HG02852 (cell line): ENCODE measurements around the gene VSIG10.
"Not testable (repeated sequence)": the region's sequence is repeated elsewhere in the genome, so short reads cannot be mapped to it uniquely, and the experiment has no call there.

ENCODE experiments used
- ATAC-seq: cut with Tn5 transposase; IDR thresholded peaks from one replicate; pipeline ENCODE4 v1.9.1; 2021; ENCODE audit warnings: mild to moderate bottlenecking, moderate library complexity; ENCODE audit not compliant: unreplicated experiment

The VSIG10 gene

DNA sequence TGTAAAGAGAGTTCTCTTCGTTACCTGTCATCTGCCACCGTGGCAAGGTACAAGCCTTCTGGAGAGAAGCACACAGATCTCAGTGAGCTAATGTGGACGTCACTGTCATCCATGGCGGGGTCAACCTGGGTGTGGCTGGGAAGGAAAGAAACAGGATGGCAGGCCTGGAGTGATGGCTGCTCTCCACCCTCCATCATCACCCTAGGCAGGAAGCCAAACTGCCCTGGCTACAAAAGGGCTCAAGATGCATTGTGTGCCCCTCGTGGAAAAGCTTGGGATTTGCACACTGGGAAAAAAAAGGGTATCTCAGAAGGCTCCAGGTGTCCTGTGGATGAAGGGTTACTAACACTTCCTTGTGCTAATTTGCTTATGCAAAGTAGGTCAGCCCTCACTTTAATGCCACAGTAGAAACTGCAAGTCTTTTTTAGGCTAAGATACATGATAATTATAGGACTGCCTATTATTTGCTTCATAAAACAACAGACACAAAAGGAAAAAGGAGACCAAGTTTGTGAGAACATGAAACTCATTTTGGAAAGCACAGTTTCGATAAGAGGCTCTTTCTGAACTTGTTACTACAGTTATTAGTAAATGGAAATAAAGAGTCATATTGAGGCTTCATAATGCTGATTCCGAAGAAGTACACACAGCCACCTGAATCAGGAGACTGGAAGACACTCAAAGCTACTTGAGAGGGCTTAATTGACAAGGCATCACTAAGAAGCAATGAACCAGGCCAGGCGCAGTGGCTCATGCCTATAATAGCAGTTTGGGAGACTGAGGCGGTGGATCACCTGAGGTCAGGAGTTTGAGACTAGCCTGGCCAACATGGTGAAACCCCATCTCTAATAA lies 68.4 kb downstream of the VSIG10 start:
- peak; percentile 81 for ATAC-seq

DNA sequence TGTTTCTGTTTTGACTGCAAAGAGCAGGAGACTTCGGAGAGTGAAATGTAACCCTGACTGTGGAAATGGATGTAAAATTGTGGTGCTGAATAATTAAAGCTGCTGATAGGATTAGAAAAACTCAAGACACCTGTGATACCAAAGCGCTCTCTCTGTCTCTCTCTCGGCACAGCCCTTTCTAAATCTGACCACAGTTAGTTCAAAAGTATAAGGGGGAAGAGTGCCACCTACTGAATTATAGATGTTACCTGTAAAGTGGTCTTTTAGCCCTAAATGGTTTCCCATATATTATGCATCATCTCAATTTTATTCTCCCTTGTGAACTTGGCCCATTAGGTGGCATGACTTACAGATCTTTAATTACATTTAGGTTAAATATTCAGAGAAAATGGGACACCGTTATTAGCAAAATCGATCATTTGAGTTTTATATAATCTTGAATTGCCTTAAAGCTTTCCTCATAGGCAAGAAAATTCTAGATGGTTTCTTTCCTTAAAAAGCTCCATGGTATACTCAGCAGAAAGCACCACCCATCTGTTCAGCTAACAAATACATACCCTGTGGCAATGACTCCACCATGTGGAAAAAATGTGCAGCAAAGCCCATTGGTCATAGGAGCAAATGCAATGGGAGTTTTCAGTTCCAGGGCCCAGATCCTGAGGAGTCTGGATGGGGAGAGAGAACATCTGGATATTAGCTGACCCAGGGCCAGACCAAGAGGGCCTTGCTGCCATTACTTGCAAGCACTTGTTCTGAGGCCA lies 69.2 kb downstream of the VSIG10 start:
- ATAC-seq: no peak

DNA sequence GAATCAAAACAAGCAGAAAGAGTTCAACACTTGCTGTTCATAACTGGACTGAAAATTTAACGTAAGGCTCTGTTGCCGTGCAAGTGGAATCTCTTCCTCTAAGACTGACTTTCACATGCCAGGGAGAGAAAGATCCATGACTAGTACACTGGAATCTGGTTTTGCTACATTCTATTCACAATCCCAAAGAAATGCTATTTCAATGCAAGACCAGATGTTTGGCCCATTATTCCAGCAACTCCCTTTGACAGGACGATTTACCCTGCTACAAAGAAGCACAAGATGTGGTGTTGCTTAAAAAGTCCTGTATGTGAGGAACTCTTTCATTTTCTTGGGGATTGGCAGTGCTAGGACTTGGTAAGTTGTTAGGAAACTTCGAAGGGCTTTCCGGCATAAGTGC lies 69.9 kb downstream of the VSIG10 start:
- ATAC-seq: no peak

DNA sequence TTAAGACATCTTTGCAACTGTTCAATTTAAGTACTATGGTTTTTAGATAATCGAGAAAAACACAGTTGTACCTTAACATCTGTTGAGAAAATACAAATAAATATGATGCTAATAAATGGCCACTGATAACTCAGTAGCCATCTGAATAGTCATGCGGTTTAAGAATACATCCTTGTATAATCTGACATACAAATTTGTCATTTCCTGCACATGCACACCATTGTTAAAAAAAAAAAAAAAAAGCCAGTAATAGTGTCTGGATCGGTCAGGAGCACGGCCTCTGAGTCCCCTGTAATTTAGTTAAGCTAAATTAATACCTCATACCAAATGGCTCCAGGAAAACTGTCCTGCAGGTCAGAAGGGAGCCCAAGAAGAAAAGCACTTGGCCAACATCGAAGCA lies 70.5 kb downstream of the VSIG10 start:
- no peak for ATAC-seq

DNA sequence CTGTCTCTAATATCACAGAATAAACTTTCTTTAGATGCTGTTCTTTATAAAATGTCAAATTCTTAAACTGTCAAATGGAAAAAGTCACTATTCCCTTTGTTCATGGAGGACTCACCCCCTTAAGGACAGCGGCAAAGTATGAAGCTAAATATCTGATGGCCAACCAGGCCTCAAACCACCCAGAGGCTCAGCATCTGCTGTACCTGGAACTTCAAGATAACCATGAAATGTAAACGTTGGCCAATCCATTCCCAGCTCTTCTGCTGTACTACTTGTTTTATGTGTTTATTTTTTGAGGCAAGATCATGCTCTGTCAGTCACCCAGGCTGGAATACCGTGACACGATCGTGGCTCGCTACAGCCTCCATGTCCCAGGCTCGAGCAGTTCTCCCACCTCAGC lies 71.6 kb downstream of the VSIG10 start:
- no peak for ATAC-seq

DNA sequence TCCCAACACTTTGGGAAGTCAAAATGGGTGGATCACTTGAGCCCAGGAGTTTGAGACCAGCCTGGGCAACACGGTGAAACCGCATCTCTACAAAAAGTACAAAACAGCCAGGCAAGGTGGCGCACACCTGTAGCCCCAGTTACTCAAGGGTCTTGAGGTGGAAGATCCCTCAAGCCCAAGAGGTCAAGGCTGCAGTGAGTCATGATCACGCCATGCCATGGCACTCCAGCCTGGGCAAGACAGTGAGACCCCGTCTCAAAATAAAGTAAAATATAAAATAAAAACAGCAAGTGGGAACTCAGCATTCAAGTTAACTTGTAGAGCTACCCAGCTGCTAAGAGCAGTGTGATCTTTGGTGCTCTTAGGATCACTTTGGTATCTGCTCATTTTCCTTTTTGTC lies 74.6 kb downstream of the VSIG10 start:
- ATAC-seq: no peak

DNA sequence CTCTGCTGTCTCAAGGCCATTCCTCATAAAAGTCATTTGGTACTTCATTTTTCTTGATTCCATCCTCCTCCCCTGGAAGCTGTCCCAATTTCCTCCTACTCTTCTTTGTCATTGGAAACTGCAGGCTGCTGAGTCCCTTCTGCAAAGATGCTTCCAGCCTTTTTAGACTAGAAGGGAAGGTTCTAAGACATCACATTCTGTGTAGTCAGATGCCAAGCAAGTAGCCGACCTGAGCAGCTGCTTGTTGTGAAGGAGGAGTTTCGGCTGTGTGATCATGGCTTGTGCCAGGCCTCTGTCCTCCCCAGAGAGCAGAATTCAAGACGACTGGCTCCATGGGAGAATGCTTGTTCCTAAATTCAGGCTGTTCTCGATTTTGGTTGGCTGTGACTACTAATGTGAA lies 78.6 kb downstream of the VSIG10 start:
- no peak for ATAC-seq

DNA sequence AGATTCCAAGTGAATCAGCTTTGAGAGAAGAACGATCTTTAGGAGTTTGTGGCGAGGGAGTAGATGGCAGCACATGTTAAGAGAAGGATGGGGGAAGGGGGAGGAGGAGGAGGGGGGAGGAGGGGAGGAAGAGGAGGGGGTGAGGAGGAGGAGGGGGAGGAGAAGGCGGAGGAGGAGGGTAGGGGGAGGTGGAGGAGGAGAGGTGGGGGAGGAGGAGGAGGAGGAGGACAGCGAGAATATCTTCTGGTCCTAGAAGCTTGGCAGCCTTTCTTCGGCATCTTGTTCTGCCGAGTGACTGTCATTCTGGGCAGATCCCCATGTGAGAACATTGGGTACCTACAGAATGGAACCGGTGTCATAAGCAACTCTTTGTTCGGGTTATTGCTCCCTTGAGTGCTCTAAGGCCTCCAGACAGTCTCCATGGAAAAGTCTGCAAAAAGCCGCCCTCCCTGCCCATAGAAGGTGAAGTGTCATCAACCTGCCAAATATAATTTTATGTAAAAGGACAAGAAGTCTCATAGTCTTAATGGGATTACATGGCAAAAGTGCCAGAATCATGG lies 80.4 kb downstream of the VSIG10 start:
- no peak for ATAC-seq

DNA sequence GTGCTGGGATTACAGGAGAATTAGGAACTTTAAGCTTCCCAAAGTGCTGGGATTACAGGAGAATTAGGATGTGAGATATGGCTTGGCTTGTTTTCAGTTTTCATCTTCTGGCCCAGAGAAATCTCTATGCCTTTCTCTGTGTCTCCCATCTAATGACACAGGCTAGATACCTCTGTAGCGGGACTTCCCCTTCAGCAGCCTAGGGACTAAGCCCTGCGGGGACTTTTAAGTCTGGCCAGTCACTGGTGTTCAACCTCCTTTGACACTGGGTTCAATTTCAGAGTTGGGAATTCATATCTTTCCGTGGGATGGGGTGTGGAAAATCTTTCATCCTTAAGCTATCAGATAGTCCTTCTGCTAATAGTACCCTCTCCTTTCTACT lies 81.1 kb downstream of the VSIG10 start:
- no peak for ATAC-seq

DNA sequence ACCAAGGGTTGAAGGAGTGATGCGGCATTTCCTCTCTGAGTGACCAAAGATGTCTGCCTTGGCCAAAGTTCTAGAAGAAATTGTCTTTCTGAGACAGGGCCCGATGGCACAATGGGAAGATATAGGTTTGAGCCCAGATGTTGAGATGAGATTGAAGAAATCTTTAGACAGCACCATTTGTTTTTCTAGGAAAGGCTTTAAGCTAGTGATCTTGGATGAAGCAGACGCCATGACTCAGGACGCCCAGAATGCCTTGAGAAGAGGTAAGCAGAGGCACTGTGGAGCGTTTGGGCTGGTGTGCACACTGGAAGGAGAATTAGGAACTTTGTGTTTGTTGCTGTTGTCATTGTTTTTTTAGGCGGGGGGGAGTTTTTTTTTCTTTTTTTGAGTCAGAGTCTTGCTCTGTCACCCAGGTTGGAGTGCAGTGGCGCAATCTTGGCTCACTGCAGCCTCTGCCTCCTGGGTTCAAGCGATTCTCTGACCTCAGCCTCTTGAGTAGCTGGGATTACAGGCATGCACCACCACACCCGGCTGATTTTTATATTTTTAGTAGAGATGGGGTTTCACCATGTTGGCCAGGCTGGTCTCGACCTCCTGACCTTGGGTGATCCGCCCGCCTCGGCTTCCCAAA lies 81.6 kb downstream of the VSIG10 start:
- ATAC-seq: not testable (repeated sequence)

DNA sequence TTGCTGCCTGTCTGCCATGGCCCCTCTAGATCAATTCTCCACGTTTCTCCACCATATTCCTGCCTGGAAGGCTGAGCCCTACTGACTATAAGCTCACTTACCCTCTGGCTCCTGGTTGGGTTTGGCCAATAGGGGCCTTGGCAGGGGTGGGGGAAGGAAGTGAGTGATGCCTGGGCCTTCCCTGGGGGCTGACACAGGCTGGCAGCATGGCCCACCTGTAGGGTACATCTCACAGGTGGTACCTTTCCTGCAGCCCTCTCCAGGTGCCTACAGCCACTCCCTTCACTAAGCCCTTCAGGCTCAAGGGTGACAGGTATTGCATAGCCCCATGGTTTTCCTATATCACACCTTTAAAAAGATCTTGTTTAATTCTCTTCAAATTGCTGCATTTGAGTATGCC lies 83.8 kb downstream of the VSIG10 start:
- no peak for ATAC-seq

DNA sequence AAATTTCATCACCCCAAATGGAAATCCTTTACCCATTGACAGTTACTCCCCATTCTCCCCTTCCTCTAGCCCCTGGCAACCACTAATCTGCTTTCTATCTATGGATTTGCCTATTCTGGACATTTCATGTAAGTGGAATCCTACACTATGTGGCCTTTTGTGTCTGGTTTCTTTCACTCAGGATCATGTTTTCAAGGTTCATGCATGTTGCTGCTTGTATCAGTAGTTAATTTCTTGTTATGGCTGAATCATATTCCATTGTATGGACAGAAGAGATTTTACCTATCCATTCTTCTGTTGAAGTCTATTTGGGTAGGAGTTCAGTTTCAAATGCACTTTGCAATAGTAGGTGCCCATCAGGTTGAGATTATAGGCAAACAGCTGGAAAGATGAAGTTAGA lies 85.9 kb downstream of the VSIG10 start:
- ATAC-seq: no peak

DNA sequence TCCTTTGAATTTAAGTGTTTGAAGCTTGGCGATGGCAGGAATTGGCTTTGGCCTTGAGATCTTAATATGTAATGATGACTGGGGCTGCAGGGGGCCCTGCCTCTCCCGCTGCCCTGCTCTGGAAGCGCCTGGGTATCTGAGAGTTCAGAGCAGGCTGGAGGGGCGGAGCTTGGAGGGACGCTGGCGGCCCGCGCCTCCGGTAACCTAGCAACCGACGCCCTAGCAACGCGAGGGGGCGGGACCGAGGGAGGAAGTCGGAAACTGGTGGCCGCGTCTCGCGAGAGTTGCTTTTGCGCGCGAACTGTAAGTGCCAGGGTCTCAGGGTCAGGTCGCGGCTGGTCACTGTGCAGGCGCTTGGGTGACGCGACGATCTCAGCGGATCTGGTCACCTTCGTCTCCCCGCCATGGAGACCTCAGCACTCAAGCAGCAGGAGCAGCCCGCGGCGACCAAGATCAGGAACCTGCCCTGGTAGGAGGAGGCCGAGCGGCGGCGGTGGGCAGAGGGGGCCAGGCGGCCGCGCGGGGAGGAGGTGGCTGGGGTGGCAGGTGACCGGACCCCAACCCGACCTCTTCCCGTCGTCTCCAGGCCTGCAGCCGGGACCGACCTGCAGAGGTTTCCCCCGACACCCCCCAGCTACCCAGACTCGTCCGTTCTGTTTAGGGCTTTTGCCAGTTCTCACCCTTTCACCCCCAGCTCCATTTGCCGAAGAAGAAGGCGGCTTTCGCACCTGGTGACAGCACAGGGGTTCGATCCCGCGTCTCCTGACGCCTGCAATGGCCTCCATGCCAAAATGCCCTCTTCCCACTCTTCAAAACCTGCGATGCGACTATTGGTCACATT lies 87.2 kb downstream of the VSIG10 start, which contains the start of gene RFC5:
Gene RFC5 (plus strand): TSS at position 280 of the 841 bp plus-strand sequence. CDS start 125 bp downstream, at position 405.
- peak; percentile 99 for ATAC-seq

DNA sequence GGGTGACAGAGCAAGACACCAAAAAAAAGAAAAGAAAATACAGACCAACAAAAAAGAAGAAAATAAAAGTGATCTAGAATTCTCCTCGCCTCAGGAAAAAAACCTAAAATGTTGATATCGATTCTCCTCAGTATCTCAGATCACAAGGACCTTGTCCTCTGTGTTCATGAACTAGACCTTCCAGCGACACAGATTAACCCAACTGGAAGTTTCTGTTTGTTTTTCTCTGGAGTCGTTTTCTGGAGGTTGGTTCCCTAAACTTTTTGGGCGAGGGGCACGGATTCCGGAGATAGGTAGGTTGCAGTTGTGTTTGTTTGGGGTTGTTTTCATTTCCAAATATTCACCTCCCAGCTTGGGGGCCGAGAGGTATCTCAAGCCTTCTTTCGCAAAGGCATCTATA lies 87.9 kb downstream of the VSIG10 start:
- ATAC-seq: no peak

DNA sequence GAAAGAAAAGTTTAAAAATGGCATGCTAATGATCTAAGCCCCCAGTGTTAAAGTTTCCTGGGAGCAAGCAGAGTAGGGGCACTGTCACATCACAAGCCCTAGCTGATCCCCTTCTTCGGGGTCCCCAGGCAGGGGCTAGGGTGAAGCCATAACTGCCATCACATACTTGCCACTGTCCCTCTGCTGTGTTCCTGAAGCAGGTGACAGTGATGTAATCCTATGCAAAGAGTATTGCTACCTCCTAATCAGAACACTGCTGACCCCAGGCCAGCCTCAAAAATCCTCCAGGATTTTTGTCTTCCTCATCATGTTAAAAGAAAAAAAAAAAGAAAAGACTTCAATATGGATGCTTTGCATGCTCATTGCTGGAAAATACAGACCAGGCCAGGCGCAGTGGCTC lies 88.5 kb downstream of the VSIG10 start:
- no peak for ATAC-seq
